AG08396 (cell line): Measurements from ENCODE around the gene LSG1.
"Not testable (repeated sequence)": the region's sequence is repeated elsewhere in the genome, so short reads cannot be mapped to it uniquely, and the experiment has no call there.

Source experiments
- DNase-seq: peaks from one replicate; pipeline ENCODE4 v3.0.0; 2012; ENCODE audit warnings: low spot score, mixed read lengths

Gene LSG1

GRCh38 chr3:194654443-194654842, 17.5 kb downstream of the LSG1 start:
- no peak for DNase-seq

GRCh38 chr3:194647747-194648146, 24.2 kb downstream of the LSG1 start:
- no peak for DNase-seq

- DNase-seq, result no peak
Measured at GRCh38 chr3:194642769-194643168, 29.2 kb downstream of the LSG1 start.

DNA sequence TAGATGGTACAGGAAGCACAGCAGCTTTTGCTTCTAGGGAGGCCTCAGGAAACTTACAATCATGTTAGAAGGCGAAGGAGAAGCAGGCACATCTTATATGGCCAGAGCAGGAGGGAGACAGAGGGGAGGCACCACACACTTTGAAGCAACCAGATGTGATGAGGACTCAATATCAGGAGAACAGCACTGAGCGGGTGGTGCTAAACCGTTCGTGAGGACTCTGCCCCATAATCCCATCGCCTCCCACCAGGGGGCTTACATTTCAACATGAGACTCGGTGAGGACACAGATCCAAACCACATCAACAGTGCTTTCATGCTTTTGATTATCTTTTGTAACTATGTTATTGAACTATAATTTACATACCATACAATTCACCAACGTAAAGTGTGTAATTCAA, 31.2 kb downstream of the LSG1 start:
- no peak for DNase-seq

- DNase-seq, result no peak
Measured at GRCh38 chr3:194638991-194639605, 32.9 kb downstream of the LSG1 start.

- no peak for DNase-seq
Measured at GRCh38 chr3:194637541-194638400, 34.2 kb downstream of the LSG1 start.

DNA sequence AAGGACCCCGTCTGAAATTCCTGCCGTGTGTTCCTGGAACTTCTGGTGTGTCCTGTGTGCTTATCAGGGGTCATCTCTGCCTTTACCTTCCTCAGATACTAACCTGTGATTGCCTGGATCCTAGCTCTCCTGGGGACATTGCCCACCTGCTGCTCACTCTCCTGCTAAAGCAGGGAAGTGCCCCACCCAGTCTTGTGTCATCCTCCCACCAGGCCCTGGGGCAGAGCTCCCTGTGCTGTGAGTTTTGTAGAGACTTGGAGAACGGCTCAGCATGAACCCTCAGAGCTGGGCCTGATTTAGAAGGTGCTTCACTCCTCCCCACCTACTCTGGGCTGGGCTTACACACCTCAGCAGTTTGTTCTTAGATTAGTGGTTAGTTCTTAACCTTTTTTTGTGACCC, 34.9 kb downstream of the LSG1 start:
- no peak for DNase-seq

DNA sequence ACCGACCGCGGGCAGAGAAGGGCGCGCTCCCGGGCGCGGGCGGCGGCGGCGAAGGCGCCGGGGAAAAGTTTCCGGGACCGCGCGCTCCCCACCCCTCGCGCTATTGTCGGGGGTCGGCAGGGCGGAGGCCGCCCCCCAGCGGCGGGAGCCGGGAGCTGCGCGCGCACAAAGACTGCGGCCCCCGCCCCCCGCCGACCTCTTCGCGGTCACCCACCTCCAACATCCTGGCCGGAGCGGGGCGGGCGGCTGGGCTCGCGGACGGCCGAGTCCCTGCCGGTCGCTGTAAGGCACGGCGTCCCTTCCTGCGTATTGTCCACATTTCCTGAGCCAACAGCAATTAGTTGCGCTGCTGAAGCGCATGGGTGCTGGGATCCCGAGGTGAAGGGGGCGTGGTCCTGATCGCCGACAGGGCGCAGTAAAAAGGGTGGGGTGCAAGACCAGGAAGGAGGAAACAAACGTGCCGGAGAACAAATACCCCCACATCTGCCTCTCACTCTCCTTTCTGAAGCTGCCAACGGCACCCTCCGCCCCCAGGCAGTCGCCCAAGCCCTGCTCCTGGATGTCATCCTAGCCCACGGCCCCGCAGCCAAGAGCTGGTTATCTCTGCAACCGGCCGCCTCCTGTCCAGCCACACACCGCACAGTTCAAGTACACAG, 38.5 kb downstream of the LSG1 start, which contains the start of gene TMEM44:
TSS of gene TMEM44 (minus strand) at position 71 of the 656 bp plus-strand sequence. CDS start 204 bp downstream, outside the sequence.
- DNase-seq, result peak; percentile 94

DNA sequence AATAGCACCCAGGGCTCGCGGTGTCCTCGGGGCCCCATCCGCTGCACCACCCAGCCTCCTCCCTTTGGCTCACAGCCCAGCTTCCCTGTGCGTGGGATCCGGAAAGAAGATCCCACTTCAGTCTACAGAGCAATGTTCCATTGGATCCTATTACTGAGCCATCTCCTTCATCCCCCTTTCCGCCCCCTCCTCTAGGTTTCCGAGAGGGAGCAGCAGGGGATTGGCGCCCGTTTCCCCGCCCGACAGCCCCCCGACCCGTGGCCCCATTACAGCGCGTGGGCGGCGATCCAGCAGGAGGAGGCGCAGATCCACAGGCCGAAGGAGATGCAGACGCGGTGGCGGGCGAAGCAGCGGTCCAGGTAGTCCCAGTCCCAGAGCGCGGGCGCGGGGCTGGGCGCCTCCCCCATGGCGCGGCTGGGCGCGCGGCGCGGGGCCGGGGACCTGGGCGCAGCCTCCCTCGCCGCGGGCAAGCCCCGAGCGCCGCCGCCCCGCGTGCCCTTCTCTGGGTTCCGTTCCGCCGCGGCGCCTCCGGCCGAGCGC, 39.1 kb downstream of the LSG1 start:
- DNase-seq, result peak; percentile 64

DNA sequence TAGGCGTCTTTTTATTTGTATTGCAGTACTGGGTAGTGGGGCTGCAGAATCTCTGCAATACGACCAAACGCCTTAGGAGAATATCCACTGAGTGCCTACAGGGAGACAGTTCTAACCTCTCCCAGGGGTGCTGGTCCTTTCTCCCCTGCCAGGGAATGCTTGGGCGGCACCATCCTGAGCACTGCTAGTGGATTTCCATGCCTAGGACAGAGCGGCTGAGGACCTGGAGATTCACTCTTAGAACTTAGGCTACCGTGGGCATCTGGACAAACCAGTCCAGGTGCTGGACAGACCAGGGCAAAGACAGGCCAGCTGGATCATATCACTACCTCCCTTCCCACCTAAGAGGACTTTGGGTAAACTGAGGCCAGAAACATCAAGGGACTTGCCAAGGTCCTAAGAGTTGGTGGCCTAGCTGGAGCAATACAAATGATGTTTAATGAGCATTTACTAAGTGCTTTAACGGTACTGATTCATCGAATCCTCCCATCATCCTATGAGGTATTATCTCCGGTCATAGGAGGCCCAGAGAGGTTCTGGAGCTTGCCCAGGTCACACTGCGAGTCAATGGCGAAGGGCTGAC, 39.7 kb downstream of the LSG1 start:
- no peak for DNase-seq

- no peak for DNase-seq
Measured at GRCh38 chr3:194631696-194632095, 40.3 kb downstream of the LSG1 start.

DNA sequence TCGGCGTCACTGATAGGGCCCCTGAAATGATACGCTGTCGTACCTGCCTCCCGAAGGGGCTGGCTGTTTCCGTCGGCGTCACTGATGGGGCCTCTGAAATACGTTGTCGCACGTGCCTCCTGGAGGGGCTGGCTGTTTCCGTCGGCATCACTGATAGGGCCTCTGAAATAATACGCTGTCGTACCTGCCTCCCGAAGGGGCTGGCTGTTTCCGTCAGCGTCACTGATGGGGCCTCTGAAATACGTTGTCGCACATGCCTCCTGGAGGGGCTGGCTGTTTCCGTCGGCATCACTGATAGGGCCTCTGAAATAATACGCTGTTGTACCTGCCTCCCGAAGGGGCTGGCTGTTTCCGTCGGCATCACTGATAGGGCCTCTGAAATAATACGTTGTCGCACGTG, 41.3 kb downstream of the LSG1 start:
- DNase-seq, result not testable (repeated sequence)

GRCh38 chr3:194624956-194625355, 47.0 kb downstream of the LSG1 start:
- DNase-seq, result no peak

GRCh38 chr3:194623449-194624290, 48.3 kb downstream of the LSG1 start:
- no peak for DNase-seq

- DNase-seq, result no peak
Measured at GRCh38 chr3:194622621-194623340, 49.2 kb downstream of the LSG1 start.

DNA sequence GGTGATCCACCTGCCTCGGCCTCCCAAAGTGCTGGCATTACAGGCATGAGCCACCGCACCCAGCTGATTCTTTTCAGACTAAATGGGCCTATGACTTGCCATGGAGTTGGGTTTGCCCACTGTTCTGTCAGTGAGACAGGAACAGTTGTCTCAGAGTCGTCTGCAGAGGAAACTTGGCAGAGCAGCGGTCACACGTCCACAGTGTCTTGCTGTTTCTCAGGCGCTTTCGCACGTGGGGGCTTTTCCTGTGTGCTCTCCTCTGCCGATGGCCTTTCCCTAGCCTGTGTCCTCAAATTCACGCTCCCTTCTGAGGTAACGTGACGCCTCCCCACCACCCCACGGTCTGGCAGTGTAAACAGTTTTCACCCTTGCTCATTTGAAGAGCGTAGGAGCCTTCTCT, 50.0 kb downstream of the LSG1 start:
- DNase-seq, result no peak

- DNase-seq, result no peak
Measured at GRCh38 chr3:194620196-194620595, 51.8 kb downstream of the LSG1 start.

DNA sequence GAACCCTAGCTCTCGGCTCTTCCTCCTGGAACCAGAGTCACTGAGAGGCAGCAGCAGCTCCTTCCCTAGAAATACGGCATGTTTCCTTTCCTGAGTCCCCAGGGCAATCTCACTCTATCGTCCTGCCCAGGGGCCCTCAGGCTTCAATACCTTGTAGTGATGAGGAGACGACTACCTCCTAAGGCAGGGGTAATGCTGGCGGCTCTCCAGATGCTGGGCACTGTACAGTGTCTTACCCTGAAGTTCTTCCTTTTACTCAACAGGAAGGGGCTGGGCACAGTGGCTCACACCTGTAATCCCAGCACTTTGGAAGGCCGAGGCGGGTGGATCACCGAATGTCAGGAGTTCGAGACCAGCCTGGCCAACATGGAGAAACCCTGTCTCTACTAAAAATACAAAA, 52.2 kb downstream of the LSG1 start:
- DNase-seq, result no peak

GRCh38 chr3:194618858-194619608, 53.0 kb downstream of the LSG1 start:
- no peak for DNase-seq

DNA sequence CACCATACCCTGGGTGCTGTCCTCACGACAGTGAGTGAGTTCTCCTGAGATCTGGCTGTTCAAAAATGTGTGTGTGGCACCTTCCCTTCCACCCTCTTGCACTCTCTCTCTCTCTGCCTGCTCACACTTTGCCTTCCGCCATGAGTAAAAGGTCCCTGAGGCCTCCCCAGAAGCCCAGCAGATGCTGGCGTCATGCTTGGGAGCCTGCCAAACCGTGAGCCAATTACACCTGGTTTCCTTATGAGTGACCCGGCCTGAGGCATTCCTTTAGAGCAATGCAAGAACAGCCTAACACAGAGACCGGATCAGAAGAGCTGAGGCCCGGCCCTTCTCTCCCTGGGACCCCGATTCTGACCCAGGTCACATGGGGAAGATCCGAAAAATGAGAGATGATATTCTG, 54.2 kb downstream of the LSG1 start:
- no peak for DNase-seq
